ENCODE data around the gene HS3ST4.

DNA sequence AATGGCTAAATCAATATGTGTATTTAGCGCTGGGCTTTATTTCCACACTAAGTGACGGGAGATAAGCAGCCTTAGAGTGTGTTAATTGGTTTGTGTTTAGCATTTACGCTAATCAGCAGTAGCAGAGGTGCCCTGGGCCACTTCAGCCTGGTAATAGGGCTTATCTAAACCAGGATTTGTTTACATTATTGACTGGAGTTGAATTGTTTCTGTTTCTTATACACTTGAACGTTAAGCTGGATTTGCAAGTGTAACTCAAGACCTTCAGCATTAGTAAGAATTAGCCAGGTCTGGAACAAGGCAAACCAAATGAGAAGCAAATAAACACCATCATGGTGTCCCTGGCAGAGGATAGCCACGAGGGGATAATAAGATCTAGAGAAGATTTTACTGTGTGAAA lies 313.6 kb downstream of the HS3ST4 start:
- no peak for TF ChIP-seq TCF7L2 (IDR thresholded peaks at IDR 0.05; ENCODE audit: borderline replicate concordance, extremely low read depth, insufficient read depth, insufficient read length)
- no peak for TF ChIP-seq EZH2phosphoT487 (IDR thresholded peaks at IDR 0.05; ENCODE audit: borderline replicate concordance)
- TF ChIP-seq, protein P1, sequence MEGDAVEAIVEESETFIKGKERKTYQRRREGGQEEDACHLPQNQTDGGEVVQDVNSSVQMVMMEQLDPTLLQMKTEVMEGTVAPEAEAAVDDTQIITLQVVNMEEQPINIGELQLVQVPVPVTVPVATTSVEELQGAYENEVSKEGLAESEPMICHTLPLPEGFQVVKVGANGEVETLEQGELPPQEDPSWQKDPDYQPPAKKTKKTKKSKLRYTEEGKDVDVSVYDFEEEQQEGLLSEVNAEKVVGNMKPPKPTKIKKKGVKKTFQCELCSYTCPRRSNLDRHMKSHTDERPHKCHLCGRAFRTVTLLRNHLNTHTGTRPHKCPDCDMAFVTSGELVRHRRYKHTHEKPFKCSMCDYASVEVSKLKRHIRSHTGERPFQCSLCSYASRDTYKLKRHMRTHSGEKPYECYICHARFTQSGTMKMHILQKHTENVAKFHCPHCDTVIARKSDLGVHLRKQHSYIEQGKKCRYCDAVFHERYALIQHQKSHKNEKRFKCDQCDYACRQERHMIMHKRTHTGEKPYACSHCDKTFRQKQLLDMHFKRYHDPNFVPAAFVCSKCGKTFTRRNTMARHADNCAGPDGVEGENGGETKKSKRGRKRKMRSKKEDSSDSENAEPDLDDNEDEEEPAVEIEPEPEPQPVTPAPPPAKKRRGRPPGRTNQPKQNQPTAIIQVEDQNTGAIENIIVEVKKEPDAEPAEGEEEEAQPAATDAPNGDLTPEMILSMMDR (IDR thresholded peaks at IDR 0.05 in 2 of 3, conservative IDR thresholded peaks at IDR 0.05 in 1 of 3; ENCODE audit: borderline replicate concordance in 1 of 3, insufficient read depth in 1 of 3, low read depth in 2 of 3, low read length in 2 of 3), result no peak
- TF ChIP-seq POLR2A (IDR thresholded peaks at IDR 0.05; ENCODE audit: borderline replicate concordance, extremely low read depth, insufficient read depth, insufficient read length), result no peak
- TF ChIP-seq SIN3A (IDR thresholded peaks at IDR 0.05; ENCODE audit: low read depth), result no peak
- TF ChIP-seq, protein P2, sequence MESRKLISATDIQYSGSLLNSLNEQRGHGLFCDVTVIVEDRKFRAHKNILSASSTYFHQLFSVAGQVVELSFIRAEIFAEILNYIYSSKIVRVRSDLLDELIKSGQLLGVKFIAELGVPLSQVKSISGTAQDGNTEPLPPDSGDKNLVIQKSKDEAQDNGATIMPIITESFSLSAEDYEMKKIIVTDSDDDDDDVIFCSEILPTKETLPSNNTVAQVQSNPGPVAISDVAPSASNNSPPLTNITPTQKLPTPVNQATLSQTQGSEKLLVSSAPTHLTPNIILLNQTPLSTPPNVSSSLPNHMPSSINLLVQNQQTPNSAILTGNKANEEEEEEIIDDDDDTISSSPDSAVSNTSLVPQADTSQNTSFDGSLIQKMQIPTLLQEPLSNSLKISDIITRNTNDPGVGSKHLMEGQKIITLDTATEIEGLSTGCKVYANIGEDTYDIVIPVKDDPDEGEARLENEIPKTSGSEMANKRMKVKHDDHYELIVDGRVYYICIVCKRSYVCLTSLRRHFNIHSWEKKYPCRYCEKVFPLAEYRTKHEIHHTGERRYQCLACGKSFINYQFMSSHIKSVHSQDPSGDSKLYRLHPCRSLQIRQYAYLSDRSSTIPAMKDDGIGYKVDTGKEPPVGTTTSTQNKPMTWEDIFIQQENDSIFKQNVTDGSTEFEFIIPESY (IDR thresholded peaks at IDR 0.05; ENCODE audit: extremely low read depth, insufficient replicate concordance, low read length), result no peak
- TF ChIP-seq SRF (IDR thresholded peaks at IDR 0.05; ENCODE audit: low read depth), result no peak
- no peak for TF ChIP-seq EZH2 (IDR thresholded peaks at IDR 0.05)
- TF ChIP-seq POLR2AphosphoS5 (IDR thresholded peaks at IDR 0.05; ENCODE audit: low read depth, low read length), result no peak

Data from HCT116 (cell line).